Stimulated activated naive CD8-positive, alpha-beta T cell treated with anti-CD3 and anti-CD28 coated beads, Interleukin-15, Interleukin-2, amounts not matched to agents 100 ng/mL and 50 ng/mL, for 24 hours (primary cell): ENCODE measurements around the gene CDC42BPB.

Experiments
- H3K27ac Mint-ChIP-seq: one replicate; pipeline ENCODE4 v1.8.0; 2021; ENCODE audit warnings: mild to moderate bottlenecking, mixed read lengths
- H3K27me3 Mint-ChIP-seq: one replicate; pipeline ENCODE4 v1.8.0; 2021; ENCODE audit warnings: mixed read lengths
- H3K36me3 Mint-ChIP-seq: one replicate; pipeline ENCODE4 v1.8.0; 2021; ENCODE audit warnings: low read depth, mixed read lengths
- H3K4me1 Mint-ChIP-seq: one replicate; pipeline ENCODE4 v1.8.0; 2021; ENCODE audit warnings: low read depth, mixed read lengths
- H3K4me3 Mint-ChIP-seq: one replicate; pipeline ENCODE4 v1.8.0; 2021; ENCODE audit warnings: mild to moderate bottlenecking, mixed read lengths
- H3K9me3 Mint-ChIP-seq: one replicate; pipeline ENCODE4 v1.8.0; 2021; ENCODE audit warnings: mixed read lengths

CDC42BPB gene

GRCh38 chr14:103008768-103009357 lies 48.5 kb downstream of the CDC42BPB start:
- no peaks in the 10 kb centered on the region for H3K36me3 Mint-ChIP-seq
- no peaks in the 10 kb centered on the region for H3K4me1 Mint-ChIP-seq
- H3K27ac Mint-ChIP-seq = no peak overlapping the region
- H3K27me3 Mint-ChIP-seq = no peaks in the 10 kb centered on the region
- H3K9me3 Mint-ChIP-seq = no peaks in the 10 kb centered on the region
- no peak overlapping the region for H3K4me3 Mint-ChIP-seq

GRCh38 chr14:103008126-103008525 lies 49.2 kb downstream of the CDC42BPB start:
- H3K27me3 Mint-ChIP-seq = no peaks in the 10 kb centered on the region
- H3K9me3 Mint-ChIP-seq = no peaks in the 10 kb centered on the region
- H3K4me3 Mint-ChIP-seq = no peak overlapping the region

GRCh38 chr14:103007555-103007954 lies 49.8 kb downstream of the CDC42BPB start:
- H3K9me3 Mint-ChIP-seq = no peaks in the 10 kb centered on the region
- H3K4me3 Mint-ChIP-seq = no peak overlapping the region
- H3K27ac Mint-ChIP-seq = no peak overlapping the region
- no peaks in the 10 kb centered on the region for H3K4me1 Mint-ChIP-seq
- no peaks in the 10 kb centered on the region for H3K27me3 Mint-ChIP-seq
- no peaks in the 10 kb centered on the region for H3K36me3 Mint-ChIP-seq

More at GRCh38 chr14:103008126-103008525, 49.2 kb downstream of the CDC42BPB start:
- Mint-ChIP-seq H3K27ac (no peak overlapping the region), H3K4me1 (no peaks in the 10 kb centered on the region), H3K36me3 (no peaks in the 10 kb centered on the region)

GRCh38 chr14:103006991-103007520 lies 50.3 kb downstream of the CDC42BPB start:
- Mint-ChIP-seq H3K27me3 (no peaks in the 10 kb centered on the region), H3K4me1 (no peaks in the 10 kb centered on the region), H3K4me3 (no peak overlapping the region), H3K36me3 (no peaks in the 10 kb centered on the region), H3K9me3 (no peaks in the 10 kb centered on the region), H3K27ac (no peak overlapping the region)

- H3K36me3 Mint-ChIP-seq = no peaks in the 10 kb centered on the region
- no peak overlapping the region for H3K27ac Mint-ChIP-seq
- no peak overlapping the region for H3K4me3 Mint-ChIP-seq
- no peaks in the 10 kb centered on the region for H3K4me1 Mint-ChIP-seq
- no peaks in the 10 kb centered on the region for H3K9me3 Mint-ChIP-seq
- H3K27me3 Mint-ChIP-seq = no peaks in the 10 kb centered on the region
Measured at GRCh38 chr14:103006106-103006505, 51.2 kb downstream of the CDC42BPB start.

DNA sequence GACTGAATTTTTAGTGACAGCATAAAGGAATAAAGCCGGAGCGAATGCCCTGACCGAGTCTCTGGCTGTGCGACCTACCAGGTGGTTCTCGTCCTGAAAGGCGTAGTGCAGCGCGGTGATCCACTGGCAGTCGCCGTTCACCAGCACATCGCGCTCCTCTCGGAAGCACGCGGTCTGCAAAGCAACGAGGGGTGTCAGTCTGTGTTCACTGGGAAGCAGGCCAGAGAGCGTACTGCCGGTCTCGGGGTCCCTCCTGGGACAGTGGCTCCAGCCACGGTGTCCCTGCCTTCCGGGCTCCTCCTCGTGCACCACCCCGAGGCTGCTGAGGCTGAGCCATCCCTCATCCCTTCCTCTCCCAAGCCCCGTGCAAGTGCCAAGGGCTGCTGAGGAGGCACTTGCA lies 53.5 kb downstream of the CDC42BPB start:
- H3K4me3 Mint-ChIP-seq = no peak overlapping the region
- no peaks in the 10 kb centered on the region for H3K4me1 Mint-ChIP-seq
- H3K27me3 Mint-ChIP-seq = no peaks in the 10 kb centered on the region
- no peaks in the 10 kb centered on the region for H3K9me3 Mint-ChIP-seq
- H3K27ac Mint-ChIP-seq = no peak overlapping the region
- H3K36me3 Mint-ChIP-seq = no peaks in the 10 kb centered on the region

- no peaks in the 10 kb centered on the region for H3K36me3 Mint-ChIP-seq
- no peak overlapping the region for H3K4me3 Mint-ChIP-seq
- no peaks in the 10 kb centered on the region for H3K9me3 Mint-ChIP-seq
- no peaks in the 10 kb centered on the region for H3K27me3 Mint-ChIP-seq
- H3K4me1 Mint-ChIP-seq = no peaks in the 10 kb centered on the region
- H3K27ac Mint-ChIP-seq = no peak overlapping the region
Measured at GRCh38 chr14:103003351-103003615, 54.1 kb downstream of the CDC42BPB start.

DNA sequence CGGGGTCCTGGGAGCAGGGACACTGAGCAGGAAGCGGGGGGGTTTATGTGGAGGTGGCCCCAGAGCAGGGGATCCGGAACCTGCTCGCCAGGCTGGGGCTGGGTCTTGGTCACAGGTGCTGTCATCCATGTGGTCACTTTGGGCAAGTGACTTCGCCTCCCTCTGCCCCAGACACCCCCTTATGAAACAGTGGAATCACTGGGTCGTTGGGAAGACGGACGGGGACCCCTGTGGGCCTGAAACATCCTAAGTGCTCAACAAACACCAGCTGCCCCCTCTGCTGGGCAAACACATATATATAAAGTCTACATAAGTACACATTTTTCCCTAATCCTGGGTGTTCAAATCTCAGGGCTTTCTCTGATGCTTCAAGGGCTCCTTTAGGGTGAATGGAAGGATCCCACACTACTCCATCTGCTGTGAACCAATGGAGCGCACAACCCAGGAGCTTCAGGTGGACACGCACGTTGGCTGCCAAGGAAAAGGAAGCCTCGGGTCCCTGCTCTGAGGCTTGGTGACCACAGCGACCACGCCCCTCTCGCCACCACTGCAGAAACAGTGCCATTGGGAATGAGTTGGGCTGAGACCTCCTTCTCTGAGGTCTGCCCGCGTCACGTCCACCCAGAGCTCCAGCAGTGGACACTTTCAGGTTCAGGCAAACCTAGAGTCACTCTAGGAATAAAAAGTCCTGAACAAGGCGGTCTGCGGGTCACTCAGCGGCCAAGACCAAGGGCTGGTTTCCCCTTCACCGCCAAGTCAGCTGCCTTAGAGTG lies 54.6 kb downstream of the CDC42BPB start:
- Mint-ChIP-seq H3K4me1 (no peaks in the 10 kb centered on the region), H3K9me3 (no peaks in the 10 kb centered on the region), H3K27me3 (no peaks in the 10 kb centered on the region), H3K36me3 (no peaks in the 10 kb centered on the region), H3K27ac (no peak overlapping the region), H3K4me3 (no peak overlapping the region)

DNA sequence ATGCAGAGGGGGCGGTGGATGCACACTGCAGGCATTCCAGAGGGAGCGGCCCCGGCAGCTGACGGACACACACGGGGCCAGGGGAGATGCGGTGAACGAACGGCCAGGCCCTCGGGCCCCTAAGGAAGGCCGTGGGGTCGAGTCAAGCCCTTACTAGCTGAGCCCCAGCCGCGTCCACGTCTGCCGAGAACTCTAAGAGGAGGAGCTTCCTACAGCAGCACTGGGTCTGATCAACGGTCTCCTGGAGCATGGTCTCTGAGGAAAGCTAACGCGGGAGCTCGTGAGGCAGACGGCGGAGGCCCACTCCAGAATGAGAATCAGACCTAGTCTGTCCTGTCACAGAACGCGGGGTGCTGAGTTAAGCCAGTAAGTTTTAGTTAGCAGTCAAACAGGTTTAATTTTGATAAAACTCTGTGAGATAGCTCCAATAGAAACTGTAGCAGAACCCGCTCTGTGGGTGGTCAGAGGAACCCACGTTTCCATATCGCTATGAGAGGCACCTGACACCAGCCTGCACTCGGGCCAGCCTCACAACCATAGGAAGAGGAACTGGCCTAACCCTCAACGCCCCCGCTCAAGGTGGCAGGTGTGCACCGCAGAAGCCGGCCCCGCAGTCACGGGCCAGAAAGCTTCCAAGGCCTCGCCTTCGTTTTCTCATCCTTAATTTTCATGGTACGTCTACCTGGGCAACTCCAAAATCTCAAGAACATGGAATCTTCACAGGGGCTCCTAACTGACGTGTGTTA lies 55.5 kb downstream of the CDC42BPB start:
- no peaks in the 10 kb centered on the region for H3K27me3 Mint-ChIP-seq
- H3K36me3 Mint-ChIP-seq = no peaks in the 10 kb centered on the region
- no peak overlapping the region for H3K27ac Mint-ChIP-seq

GRCh38 chr14:103001226-103001625 lies 56.1 kb downstream of the CDC42BPB start:
- H3K9me3 Mint-ChIP-seq = no peaks in the 10 kb centered on the region
- H3K36me3 Mint-ChIP-seq = no peaks in the 10 kb centered on the region
- no peaks in the 10 kb centered on the region for H3K4me1 Mint-ChIP-seq
- H3K4me3 Mint-ChIP-seq = no peak overlapping the region
- no peak overlapping the region for H3K27ac Mint-ChIP-seq
- H3K27me3 Mint-ChIP-seq = no peaks in the 10 kb centered on the region

More for the DNA sequence above, 55.5 kb downstream of the CDC42BPB start:
- Mint-ChIP-seq H3K4me3 (no peak overlapping the region), H3K9me3 (no peaks in the 10 kb centered on the region), H3K4me1 (no peaks in the 10 kb centered on the region)

DNA sequence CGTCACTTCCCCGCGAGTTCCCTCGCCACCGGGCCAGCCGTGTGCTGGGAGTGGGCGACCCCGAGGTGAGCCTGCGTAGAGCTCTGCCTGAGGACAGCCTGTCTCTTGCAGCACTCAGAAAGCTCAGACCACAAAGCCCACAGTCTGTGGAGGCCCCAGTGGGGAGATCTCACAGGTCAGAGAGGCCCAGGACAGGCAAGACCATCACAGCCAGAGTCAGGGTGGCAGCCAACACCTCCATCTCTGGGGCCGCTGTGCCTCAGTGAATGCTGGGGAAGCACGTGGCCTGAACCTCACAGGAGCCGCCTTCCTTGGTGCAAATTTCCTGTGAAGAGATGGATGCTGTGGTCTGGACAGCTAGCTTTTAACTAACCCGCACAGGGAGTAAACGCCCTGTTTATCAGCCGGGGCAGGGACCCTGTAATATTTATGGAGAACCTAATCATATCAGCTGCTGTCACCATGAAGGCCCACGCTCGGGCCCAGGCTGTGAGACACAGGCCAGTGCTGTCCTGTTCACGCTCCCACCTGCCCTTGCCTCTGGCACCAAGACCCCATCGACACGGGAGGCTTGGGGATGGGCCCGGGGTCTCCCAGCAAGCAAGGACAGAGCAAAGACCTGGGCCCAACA lies 56.9 kb downstream of the CDC42BPB start:
- H3K36me3 Mint-ChIP-seq = no peaks in the 10 kb centered on the region
- no peak overlapping the region for H3K27ac Mint-ChIP-seq
- no peaks in the 10 kb centered on the region for H3K9me3 Mint-ChIP-seq
- H3K27me3 Mint-ChIP-seq = no peaks in the 10 kb centered on the region
- H3K4me3 Mint-ChIP-seq = no peak overlapping the region
- H3K4me1 Mint-ChIP-seq = no peaks in the 10 kb centered on the region

GRCh38 chr14:102999227-102999895 lies 58.0 kb downstream of the CDC42BPB start:
- no peaks in the 10 kb centered on the region for H3K9me3 Mint-ChIP-seq
- no peaks in the 10 kb centered on the region for H3K27me3 Mint-ChIP-seq
- H3K4me1 Mint-ChIP-seq = no peaks in the 10 kb centered on the region
- H3K4me3 Mint-ChIP-seq = no peak overlapping the region
- no peak overlapping the region for H3K27ac Mint-ChIP-seq
- no peaks in the 10 kb centered on the region for H3K36me3 Mint-ChIP-seq

DNA sequence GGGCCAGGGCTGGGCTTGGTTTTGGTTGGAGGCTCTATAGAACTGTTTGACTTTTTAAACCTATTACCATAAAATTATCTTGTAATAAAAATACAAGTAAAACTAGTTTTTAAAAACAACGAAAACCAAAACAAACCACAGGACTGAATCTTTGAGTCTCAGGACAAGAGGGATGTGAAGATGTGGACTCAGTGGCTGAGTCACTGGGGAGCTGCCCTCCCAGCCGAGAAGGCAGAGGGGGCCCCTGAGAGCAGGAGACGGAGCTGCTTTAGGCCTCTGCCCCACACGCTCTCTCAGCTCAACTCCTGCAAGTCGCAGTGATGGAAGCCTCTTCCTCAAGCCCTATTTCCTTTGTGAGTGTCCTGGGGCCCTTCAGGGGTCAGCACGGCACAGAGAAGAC lies 59.0 kb downstream of the CDC42BPB start:
- Mint-ChIP-seq H3K4me3 (no peak overlapping the region), H3K27me3 (no peaks in the 10 kb centered on the region), H3K4me1 (no peaks in the 10 kb centered on the region), H3K9me3 (no peaks in the 10 kb centered on the region), H3K27ac (no peak overlapping the region), H3K36me3 (no peaks in the 10 kb centered on the region)

DNA sequence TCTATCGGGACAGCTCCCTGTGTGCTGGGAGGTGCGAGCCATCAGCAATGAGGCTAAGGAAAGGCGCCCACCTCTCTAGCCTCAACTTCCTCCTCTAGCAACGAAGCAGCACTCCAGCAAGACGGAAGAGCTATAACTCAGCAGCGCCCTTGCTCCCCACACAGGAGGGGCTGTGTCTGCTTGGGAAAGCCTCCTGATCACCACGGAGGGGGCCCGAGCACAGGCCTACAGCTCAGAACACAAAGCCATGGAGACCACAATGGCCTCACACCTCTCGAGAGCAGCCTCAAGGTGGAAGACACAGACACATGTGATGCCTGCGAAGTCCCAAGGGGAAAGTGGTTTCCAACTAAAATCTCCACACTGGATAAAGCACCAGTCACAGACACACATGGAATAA lies 60.4 kb downstream of the CDC42BPB start:
- Mint-ChIP-seq H3K4me3 (no peak overlapping the region), H3K27ac (no peak overlapping the region), H3K4me1 (no peaks in the 10 kb centered on the region), H3K27me3 (no peaks in the 10 kb centered on the region), H3K36me3 (no peaks in the 10 kb centered on the region), H3K9me3 (no peaks in the 10 kb centered on the region)
